OCI-LY1 (cell line): ENCODE results near the gene ATXN7L1.

Source experiments
- H2AFZ ChIP-seq: fragments of 200-600 bp; sonication (generic), shearing (Covaris generic); 2 replicates; pipeline ENCODE4 v1.6.0; 2014; ENCODE audit warnings: antibody characterized with exemption, mild to moderate bottlenecking, low read length
- H3F3A ChIP-seq: fragments of 200-600 bp; sonication (generic), shearing (Covaris generic); 2 replicates; pipeline ENCODE4 v1.6.0; 2014; ENCODE audit warnings: mild to moderate bottlenecking, antibody characterized with exemption, low read length, moderate library complexity; ENCODE audit not compliant: insufficient read depth
- H3K27ac ChIP-seq: fragments of 200-600 bp; sonication (generic); 2 replicates; pipeline ENCODE4 v1.5.1; 2014; ENCODE audit warnings: low read length, mixed run types, mild to moderate bottlenecking, low read depth; ENCODE audit not compliant: poor library complexity, severe bottlenecking
- H3K27me3 ChIP-seq: fragments of 200-600 bp; sonication (generic); 2 replicates; pipeline ENCODE4 v1.6.0; 2014; ENCODE audit warnings: antibody characterized with exemption, mild to moderate bottlenecking, low read length, moderate library complexity; ENCODE audit not compliant: insufficient read depth
- H3K36me3 ChIP-seq: fragments of 200-600 bp; sonication (generic); 2 replicates; pipeline ENCODE4 v1.6.1; 2014; ENCODE audit warnings: mild to moderate bottlenecking, antibody characterized with exemption, low read length, moderate library complexity, mixed read lengths; ENCODE audit not compliant: insufficient read depth
- H3K4me1 ChIP-seq: fragments of 200-600 bp; sonication (generic); 2 replicates; pipeline ENCODE4 v1.5.1; 2014; ENCODE audit warnings: mild to moderate bottlenecking, low read length, moderate library complexity; ENCODE audit not compliant: insufficient read depth, severe bottlenecking
- H3K4me2 ChIP-seq: fragments of 200-600 bp; sonication (generic), shearing (Covaris generic); 2 replicates; pipeline ENCODE4 v1.6.1; 2014; ENCODE audit warnings: low read length
- H3K4me3 ChIP-seq: fragments of 200-600 bp; sonication (generic); 2 replicates; pipeline ENCODE4 v1.5.1; 2014; ENCODE audit warnings: low read length, low read depth, mild to moderate bottlenecking, mixed read lengths; ENCODE audit not compliant: poor library complexity, severe bottlenecking
- H3K79me2 ChIP-seq: fragments of 200-600 bp; shearing (Covaris generic); 2 replicates; pipeline ENCODE4 v1.6.1; 2016; ENCODE audit warnings: mixed run types, low read length, mixed read lengths; ENCODE audit not compliant: insufficient read depth
- H3K9ac ChIP-seq: fragments of 200-600 bp; sonication (generic), shearing (Covaris generic); 2 replicates; pipeline ENCODE4 v1.6.1; 2014; ENCODE audit warnings: mild to moderate bottlenecking, low read length, mixed read lengths
- H3K9me2 ChIP-seq: fragments of 200-600 bp; sonication (generic), shearing (Covaris generic); 2 replicates; pipeline ENCODE4 v1.6.1; 2014; ENCODE audit warnings: low read depth, mild to moderate bottlenecking, low read length, mixed read lengths
- H3K9me3 ChIP-seq: fragments of 200-600 bp; shearing (Covaris generic); 2 replicates; pipeline ENCODE4 v1.6.1; 2014; ENCODE audit warnings: low read length, mixed read lengths
- H4K20me1 ChIP-seq: fragments of 200-600 bp; sonication (generic), shearing (Covaris generic); 2 replicates; pipeline ENCODE4 v1.6.0; 2016; ENCODE audit warnings: mild to moderate bottlenecking, low read length; ENCODE audit not compliant: insufficient read depth
- CTCF ChIP-seq: fragments of 200-600 bp; sonication (generic), shearing (Covaris generic); IDR thresholded peaks from 2 replicates; pipeline ENCODE4 v1.5.1; 2017; ENCODE audit warnings: mild to moderate bottlenecking, antibody characterized with exemption, low read length, moderate library complexity, mixed read lengths
- EZH2 ChIP-seq: fragments of 200-600 bp; sonication (generic), shearing (Covaris generic); IDR thresholded peaks from 2 replicates; pipeline ENCODE4 v1.8.0; 2017; ENCODE audit warnings: borderline replicate concordance, mixed run types, mild to moderate bottlenecking, antibody characterized with exemption, low read length, moderate library complexity, mixed read lengths

ATXN7L1 gene

DNA sequence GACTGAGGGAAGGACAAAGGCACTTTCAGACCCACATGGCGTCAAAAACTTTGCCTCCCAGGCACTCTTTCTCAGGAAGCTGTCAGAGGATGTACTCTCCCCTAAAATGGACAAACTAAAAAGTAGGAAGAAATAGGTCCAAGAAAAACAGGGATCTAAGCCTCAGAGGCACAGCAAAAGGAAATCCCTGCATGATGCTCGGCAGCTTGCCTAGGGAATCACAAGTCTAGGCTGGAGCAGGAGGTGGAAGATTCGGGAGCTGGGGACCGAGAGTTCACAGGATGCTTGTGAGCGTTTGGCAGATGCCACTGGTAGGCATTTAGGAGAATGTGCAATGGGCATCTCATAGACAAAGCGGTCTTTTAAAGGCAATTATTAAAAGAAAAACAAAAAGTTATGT lies 60.8 kb downstream of the ATXN7L1 start:
- TF ChIP-seq CTCF = no peak
- TF ChIP-seq EZH2 = no peak

GRCh38 chr7:105814481-105814880 lies 61.9 kb downstream of the ATXN7L1 start:
- Histone ChIP-seq H3K9me3 (no peaks in the 10 kb centered on the region), H2AFZ (no peak overlapping the region), H3K27me3 (no peaks in the 10 kb centered on the region; the same call in 1 of the 2 replicates), H3K9me2 (no peaks in the 10 kb centered on the region), H3K79me2 (no peaks in the 10 kb centered on the region), H3K9ac (no peak overlapping the region), H3K4me2 (no peak overlapping the region), H3F3A (no peaks in the 10 kb centered on the region), H3K4me1 (no peaks in the 10 kb centered on the region), H4K20me1 (no peaks in the 10 kb centered on the region), H3K36me3 (no peaks in the 10 kb centered on the region), H3K27ac (no peak overlapping the region), H3K4me3 (no peak overlapping the region)
- TF ChIP-seq CTCF (no peak), EZH2 (no peak)

More for the DNA sequence above, 60.8 kb downstream of the ATXN7L1 start:
- Histone ChIP-seq H3K4me3 (no peak overlapping the region), H3K27me3 (no peaks in the 10 kb centered on the region; the same call in 1 of the 2 replicates), H2AFZ (no peak overlapping the region), H3K27ac (no peak overlapping the region), H4K20me1 (no peaks in the 10 kb centered on the region), H3K9ac (no peak overlapping the region), H3K9me2 (no peaks in the 10 kb centered on the region), H3K79me2 (no peaks in the 10 kb centered on the region), H3K4me1 (no peaks in the 10 kb centered on the region), H3F3A (no peaks in the 10 kb centered on the region), H3K9me3 (no peaks in the 10 kb centered on the region), H3K4me2 (no peak overlapping the region), H3K36me3 (no peaks in the 10 kb centered on the region)

DNA sequence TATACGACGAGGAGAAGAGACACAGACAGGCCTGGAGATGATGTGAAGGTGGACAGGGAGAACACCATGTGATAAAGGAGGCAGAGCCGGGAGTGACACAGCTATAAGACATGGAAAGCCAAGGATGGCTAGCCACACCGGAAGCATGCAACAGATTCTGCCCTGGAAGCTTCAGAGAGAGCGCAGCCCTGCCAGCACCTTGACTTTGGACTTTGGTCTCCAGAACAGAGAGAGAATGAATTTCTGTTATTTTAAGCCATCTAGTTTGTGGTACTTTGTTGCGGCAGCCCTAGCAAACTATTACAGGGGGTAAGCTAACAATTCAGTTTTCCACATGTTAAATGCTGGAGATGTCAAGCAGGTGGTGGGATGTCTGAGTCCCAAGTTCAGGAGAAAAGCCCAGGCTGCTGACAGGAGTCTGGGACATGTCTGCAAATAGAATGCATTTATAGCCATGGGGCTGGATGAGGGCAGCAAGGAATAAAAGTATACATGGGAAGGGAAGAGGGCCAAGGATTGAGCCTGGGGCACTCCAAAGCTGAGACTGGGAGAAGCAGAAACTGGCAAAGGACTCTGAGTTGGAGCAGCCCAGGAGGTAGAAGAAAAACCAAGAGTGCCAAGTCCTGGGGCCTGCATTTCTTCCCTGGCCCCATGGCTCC lies 65.1 kb downstream of the ATXN7L1 start:
- Histone ChIP-seq H3K9me2 (no peaks in the 10 kb centered on the region), H3K36me3 (no peaks in the 10 kb centered on the region), H3K27ac (no peak overlapping the region), H3K4me3 (no peak overlapping the region), H4K20me1 (no peaks in the 10 kb centered on the region), H3K4me1 (no peaks in the 10 kb centered on the region), H3K79me2 (no peaks in the 10 kb centered on the region), H3K9ac (no peak overlapping the region), H3K9me3 (no peaks in the 10 kb centered on the region), H3F3A (no peaks in the 10 kb centered on the region), H3K4me2 (no peak overlapping the region), H2AFZ (no peak overlapping the region), H3K27me3 (no peaks in the 10 kb centered on the region)
- TF ChIP-seq EZH2 (no peak), CTCF (no peak)
